ENCODE measurements around the gene BST2. TPM values are rescaled to one million over a fixed set of nuclear protein-coding genes. Genes with fewer than 3 reads are reported as not detected.

BST2 gene
- total RNA-seq, 1 experiment from 2014 or later = 24.8 TPM

DNA sequence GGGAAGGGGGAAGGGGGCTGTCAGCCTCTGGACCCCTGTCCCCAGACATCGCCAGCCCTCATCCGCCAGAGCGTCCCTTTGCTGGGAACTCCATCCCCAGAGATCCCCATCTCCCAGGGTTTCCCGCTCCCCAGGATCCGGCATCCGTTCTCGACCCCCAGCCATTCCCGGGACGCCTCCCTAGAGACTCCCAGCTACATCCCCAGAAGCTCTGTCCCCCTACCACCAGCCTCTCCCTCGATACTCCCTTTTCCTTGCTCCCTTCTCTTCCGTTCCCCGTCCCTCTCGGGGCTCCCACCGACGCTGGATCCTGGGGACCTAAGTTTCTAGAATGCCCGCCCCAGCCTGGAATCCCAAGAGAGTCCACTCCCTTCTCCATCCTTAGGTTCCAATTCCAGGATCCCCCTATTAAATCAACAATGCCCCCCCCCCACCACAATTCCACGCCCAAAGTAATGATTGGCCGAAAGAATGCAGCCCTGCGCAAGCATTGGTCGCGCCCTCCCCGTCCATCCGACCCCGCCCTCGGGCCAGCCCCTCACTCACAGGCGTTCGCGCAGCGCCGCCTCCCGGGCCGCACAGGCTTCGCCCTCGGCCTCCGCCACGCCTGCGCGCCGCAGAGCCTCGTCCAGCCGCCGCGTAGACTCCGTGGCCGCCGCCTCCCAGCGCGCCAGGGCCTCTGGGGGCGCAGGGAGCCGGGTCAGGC is 14.6 kb downstream of the BST2 start:
- peak; percentile 94 for DNase-seq (ENCODE audit: unreplicated experiment)
- Mint-ChIP-seq H3K9me3 (ENCODE audit: unreplicated experiment) (no peaks in the 10 kb centered on the region), H3K4me1 (ENCODE audit: insufficient read depth, unreplicated experiment) (peaks cover 10% of the 10 kb centered on the region), H3K27ac (ENCODE audit: low read depth, unreplicated experiment) (no peak overlapping the region), H3K36me3 (ENCODE audit: insufficient read depth, unreplicated experiment) (no peaks in the 10 kb centered on the region), H3K4me3 (ENCODE audit: unreplicated experiment) (peak overlapping the region; percentile 77), H3K27me3 (ENCODE audit: insufficient read depth, unreplicated experiment) (no peaks in the 10 kb centered on the region)
- intact Hi-C loops (cut with micrococcal nuclease) = loop anchor here (2.0 to 10.0 kb wide), 2 partner anchors 98 to 464 kb away; partner anchors contain the start of gene RPL18A
- BruUV-seq (replicated peaks) = no TSS peak
- TF ChIP-seq, protein P1, sequence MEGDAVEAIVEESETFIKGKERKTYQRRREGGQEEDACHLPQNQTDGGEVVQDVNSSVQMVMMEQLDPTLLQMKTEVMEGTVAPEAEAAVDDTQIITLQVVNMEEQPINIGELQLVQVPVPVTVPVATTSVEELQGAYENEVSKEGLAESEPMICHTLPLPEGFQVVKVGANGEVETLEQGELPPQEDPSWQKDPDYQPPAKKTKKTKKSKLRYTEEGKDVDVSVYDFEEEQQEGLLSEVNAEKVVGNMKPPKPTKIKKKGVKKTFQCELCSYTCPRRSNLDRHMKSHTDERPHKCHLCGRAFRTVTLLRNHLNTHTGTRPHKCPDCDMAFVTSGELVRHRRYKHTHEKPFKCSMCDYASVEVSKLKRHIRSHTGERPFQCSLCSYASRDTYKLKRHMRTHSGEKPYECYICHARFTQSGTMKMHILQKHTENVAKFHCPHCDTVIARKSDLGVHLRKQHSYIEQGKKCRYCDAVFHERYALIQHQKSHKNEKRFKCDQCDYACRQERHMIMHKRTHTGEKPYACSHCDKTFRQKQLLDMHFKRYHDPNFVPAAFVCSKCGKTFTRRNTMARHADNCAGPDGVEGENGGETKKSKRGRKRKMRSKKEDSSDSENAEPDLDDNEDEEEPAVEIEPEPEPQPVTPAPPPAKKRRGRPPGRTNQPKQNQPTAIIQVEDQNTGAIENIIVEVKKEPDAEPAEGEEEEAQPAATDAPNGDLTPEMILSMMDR (IDR thresholded peaks at IDR 0.05; ENCODE audit: unreplicated experiment) = peak; percentile 67
- ChIA-PET POLR2A (interaction anchor here (1.4 kb wide), 2 partner anchors 57 to 131 kb away, joined by 3 read pairs; no protein-coding TSS in a partner anchor), CTCF (interaction anchor here (0.6 to 6.6 kb wide), 17 partner anchors 9 to 458 kb away, joined by 3 to 84 read pairs (median 3); partner anchors contain the start of genes MVB12A, PGLS and PLVAP)

DNA sequence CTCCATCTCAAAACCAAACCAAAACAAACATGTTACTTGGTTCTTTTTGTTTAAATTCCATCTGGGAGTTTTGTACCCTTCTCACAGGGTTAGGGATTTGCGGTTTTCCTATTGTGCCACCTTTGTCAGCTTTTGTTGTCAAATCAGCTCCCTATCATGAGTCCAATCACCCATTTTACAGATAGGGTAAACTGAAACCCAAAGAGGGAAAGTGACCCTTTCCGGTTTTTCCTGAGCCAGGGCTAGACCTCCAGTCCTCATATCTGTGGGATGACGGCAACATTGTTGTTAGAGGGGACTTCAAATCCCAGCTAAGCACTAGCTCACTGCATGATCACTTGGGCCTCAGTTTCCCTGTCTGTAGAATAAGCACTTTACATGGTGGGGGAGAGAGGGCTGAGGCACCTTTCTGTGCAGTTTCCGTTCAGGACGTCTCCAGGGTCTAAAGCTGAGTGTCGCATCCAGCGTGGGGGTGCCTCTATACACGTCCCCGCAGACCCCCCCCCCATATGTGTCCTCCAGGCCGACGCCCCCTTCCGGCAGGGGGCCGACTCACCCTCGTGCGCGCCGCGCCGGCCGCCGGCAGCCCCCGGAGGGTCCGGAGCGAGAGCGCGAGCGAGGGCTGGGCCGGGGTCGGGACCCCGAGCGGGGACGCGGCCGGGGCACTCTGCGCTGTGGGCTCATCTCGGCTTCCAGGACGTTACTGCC is 15.3 kb downstream of the BST2 start:
- CTCF ChIA-PET = interaction anchor here (0.5 to 6.6 kb wide), 20 partner anchors 10 to 544 kb away, joined by 3 to 84 read pairs (median 3); partner anchors contain the start of genes PGLS and PLVAP
- H3K27ac Mint-ChIP-seq (ENCODE audit: low read depth, unreplicated experiment) = no peak overlapping the region
- no peak for DNase-seq (ENCODE audit: unreplicated experiment)
- intact Hi-C loops (cut with micrococcal nuclease) = loop anchor here (2.0 to 10.0 kb wide), 2 partner anchors 97 to 465 kb away; partner anchors contain the start of gene RPL18A
- peaks cover 6% of the 10 kb centered on the region for H3K4me1 Mint-ChIP-seq (ENCODE audit: insufficient read depth, unreplicated experiment)
- POLR2A ChIA-PET = interaction anchor here (1.4 kb wide), 2 partner anchors 57 to 131 kb away, joined by 3 read pairs; no protein-coding TSS in a partner anchor
- TF ChIP-seq, protein P1 (IDR thresholded peaks at IDR 0.05; ENCODE audit: unreplicated experiment) = no peak
- BruUV-seq (replicated peaks) = no TSS peak
- H3K27me3 Mint-ChIP-seq (ENCODE audit: insufficient read depth, unreplicated experiment) = no peaks in the 10 kb centered on the region
- peak overlapping the region; percentile 77 for H3K4me3 Mint-ChIP-seq (ENCODE audit: unreplicated experiment)
- no peaks in the 10 kb centered on the region for H3K9me3 Mint-ChIP-seq (ENCODE audit: unreplicated experiment)
- no peaks in the 10 kb centered on the region for H3K36me3 Mint-ChIP-seq (ENCODE audit: insufficient read depth, unreplicated experiment)

DNA sequence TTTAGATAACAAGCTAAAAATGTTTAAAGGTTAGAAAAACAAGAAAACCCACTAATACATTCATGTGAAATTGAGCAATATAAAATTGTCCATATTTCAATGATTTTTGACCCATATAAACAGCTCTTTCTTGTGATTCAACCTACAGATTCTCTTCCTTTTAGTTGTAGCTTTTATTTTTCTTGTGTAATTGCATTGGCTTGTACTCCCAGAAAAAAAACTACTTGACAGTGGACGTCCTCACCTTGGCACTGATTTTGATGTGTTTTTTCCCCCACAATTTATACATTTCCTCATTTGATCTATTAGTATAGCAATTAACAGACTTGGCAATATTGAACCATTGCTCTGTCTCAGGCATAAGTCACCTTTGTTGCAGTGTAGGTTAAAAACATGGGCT is 16.1 kb downstream of the BST2 start:
- H3K27ac Mint-ChIP-seq (ENCODE audit: low read depth, unreplicated experiment) = no peak overlapping the region
- TF ChIP-seq, protein P1 (IDR thresholded peaks at IDR 0.05; ENCODE audit: unreplicated experiment) = no peak
- H3K27me3 Mint-ChIP-seq (ENCODE audit: insufficient read depth, unreplicated experiment) = no peaks in the 10 kb centered on the region
- no peaks in the 10 kb centered on the region for H3K9me3 Mint-ChIP-seq (ENCODE audit: unreplicated experiment)
- peaks cover 4% of the 10 kb centered on the region for H3K4me1 Mint-ChIP-seq (ENCODE audit: insufficient read depth, unreplicated experiment)
- intact Hi-C loops (cut with micrococcal nuclease) = no loop called here
- H3K36me3 Mint-ChIP-seq (ENCODE audit: insufficient read depth, unreplicated experiment) = no peaks in the 10 kb centered on the region
- CTCF ChIA-PET = interaction anchor here (0.6 to 6.6 kb wide), 9 partner anchors 18 to 355 kb away, joined by 3 to 84 read pairs (median 5); no protein-coding TSS in a partner anchor
- POLR2A ChIA-PET = interaction anchor here (0.7 to 1.4 kb wide), 4 partner anchors 56 to 130 kb away, joined by 3 read pairs; partner anchors contain the start of gene DDA1
- DNase-seq (ENCODE audit: unreplicated experiment) = no peak
- H3K4me3 Mint-ChIP-seq (ENCODE audit: unreplicated experiment) = no peak overlapping the region
- no TSS peak for BruUV-seq (replicated peaks)

Measured in MCF 10A (cell line).